NOMO-1 treated with DMSO at 0.1 percent for 48 hours (cell line): ENCODE data around the gene PRSS27.
A peak's percentile ranks its signal among the peaks of the same experiment; 100 is the strongest.
"Not testable (repeated sequence)": the region's sequence is repeated elsewhere in the genome, so short reads cannot be mapped to it uniquely, and the experiment has no call there.

Source experiments
- DNase-seq: peaks from one replicate; lab custom pipeline; 2025; ENCODE audit not compliant: unreplicated experiment; lab: John Stamatoyannopoulos, UW

PRSS27 gene

GRCh38 chr16:2676937-2677336, 43.1 kb downstream of the PRSS27 start:
- DNase-seq = not testable (repeated sequence)

GRCh38 chr16:2675714-2676113, 44.3 kb downstream of the PRSS27 start:
- no peak for DNase-seq

GRCh38 chr16:2675021-2675420, 45.0 kb downstream of the PRSS27 start:
- no peak for DNase-seq

DNA sequence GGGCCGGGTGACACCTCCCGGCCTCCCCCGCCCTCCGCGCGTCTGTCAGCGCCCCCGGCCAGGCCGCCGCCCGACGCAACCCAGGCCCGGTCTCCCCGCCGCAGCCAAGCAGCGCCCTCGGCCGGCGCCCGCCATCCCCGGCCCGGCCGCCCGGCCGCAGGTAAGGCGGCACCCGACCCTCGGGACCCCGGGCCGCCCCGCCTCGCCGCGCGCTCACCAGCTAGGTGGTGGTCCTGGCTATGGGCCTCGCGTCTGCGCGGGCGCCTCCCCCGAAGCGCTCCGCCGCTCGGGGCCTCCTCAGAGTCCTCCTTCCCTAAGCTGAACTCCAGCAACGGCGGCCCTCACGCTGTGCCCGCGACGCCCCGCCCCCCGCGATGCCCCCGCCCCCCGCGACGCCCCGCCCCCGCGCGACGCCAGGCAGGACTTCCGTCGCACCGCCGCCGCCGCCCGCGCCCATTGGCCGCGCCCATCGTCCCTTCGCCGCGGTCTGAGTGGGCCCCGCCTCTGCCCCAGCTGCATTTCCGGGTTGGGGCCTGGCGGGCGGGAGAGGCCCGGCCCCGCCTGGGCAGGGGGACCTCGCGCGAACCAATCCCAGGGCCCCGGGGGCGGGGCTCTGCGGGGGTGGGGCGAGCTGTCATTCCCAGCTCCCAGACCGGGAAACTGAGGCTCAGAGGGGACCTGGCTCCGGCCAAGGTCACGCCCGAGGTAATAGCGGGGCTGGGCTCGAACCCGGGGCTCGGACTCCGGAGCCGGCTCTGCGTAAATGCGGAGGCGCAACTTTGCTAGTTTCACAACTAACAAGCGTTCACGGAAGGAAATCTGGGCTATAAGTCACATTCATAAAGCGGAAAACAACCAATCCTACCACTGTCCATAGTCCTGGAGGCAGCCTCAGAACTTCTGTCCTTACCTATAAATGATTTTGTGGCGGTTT, 46.7 kb downstream of the PRSS27 start:
- peak; percentile 88 for DNase-seq

- no peak for DNase-seq
Observed at GRCh38 chr16:2671741-2672140, 48.3 kb downstream of the PRSS27 start.

DNA sequence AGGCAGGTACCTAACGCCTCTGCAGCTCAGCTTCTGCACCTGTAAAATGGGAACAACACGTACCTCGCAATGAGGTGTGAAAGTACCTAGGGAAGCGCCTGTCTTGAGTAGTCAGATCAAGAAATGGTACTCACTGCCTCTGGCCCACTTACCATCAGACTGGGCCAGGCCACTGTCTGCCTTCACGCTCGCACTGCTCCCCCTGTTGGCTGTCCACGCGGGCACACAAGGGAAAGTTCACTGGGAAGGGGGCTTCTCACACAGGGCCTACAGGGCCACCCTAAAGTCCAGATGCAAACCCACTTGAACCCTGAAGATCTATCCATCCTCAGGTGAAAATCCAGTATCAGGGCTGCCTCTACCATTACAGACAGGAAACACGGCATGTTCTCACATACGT, 48.8 kb downstream of the PRSS27 start:
- DNase-seq = not testable (repeated sequence)

DNA sequence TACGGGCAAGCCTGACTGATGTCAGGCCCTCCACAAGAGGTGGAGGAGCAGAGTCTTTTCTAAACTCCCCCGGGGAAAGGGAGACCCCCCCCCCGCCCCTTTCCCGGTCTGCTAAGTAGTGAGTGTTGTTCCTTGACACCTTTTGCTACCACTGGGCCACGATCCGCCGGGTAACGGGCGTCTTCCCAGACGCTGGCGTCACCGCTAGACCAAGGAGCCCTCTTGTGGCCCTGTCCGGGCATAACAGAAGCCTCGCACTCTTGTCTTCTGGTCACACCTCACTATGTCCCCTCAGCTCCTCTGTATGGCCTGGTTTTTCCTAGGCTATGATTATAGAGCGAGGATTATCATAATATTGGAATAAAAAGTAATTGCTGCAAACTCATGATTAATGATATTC, 50.0 kb downstream of the PRSS27 start:
- peak; percentile 16 for DNase-seq

GRCh38 chr16:2669587-2669986, 50.4 kb downstream of the PRSS27 start:
- not testable (repeated sequence) for DNase-seq

GRCh38 chr16:2666671-2667070, 53.4 kb downstream of the PRSS27 start:
- DNase-seq = not testable (repeated sequence)

DNA sequence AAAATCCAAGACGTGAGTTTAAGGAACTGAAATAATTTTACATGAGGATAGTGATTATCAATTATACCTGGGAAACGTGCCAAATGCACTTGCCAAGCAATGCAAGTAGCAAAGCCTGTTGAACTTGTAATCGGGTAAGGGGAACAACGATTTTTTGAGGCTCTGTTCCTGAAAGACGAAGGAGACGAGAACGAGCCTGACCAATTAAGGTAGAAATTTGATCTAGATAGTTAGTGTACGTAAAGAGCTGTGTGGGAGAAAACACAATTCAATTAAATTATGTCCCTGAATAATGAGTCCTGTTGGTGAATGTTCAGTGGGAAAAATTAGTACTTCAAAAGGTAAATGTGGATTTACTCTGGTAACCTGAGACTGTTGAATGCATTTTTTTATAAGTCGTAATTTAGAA, 55.4 kb downstream of the PRSS27 start:
- peak; percentile 53 for DNase-seq

DNA sequence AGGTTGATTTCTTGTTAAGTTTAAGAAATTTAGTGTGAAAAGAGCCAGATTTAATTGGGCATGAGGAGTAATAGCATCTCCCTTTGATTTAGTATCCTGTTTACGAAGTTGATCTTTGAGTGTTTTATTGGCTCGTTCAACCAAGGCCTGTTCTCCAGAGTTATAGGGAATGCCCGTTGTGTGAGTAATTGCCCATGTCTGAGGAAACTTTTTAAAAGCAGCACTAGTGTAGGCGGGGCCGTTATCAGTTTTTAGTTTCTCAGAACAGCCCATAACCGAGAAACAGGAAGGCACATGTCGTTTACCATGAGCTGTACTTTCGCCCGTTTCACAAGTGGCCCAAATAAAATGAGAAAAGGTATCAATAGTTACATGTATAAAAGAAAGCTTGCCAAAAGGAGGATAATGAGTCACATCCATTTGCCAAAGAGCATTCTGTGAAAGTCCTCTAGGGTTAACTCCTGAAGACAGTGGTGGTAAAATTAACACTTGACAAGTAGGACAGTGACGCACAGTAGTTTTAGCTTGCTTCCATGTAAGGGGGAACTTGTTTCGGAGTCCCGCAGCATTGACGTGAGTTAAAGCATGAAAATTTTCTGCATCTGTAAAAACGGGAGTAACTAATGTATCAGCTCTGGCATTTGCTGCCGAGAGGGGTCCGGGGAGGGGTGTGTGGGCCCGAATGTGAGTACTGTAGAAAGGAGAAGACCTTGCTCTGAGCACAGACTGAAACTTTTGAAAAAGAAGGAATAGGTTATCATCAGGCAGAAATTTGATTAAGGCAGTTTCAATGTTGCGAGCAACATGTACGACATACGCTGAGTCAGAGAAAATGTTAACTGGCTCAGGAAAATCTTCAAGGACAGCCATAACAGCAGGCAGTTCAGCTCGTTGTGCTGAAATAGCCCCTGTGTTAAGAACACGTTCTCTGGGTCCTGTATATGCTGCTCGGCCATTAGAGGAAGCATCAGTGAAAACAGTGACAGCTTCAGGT, 56.2 kb downstream of the PRSS27 start:
- peak; percentile 67 for DNase-seq
